GM03348 (cell line): ENCODE measurements around the gene PPIP5K1.
A peak's percentile ranks its signal among the peaks of the same experiment; 100 is the strongest.
"Not testable (repeated sequence)": the region's sequence is repeated elsewhere in the genome, so short reads cannot be mapped to it uniquely, and the experiment has no call there.

ENCODE experiments used
- DNase-seq: peaks from one replicate; pipeline ENCODE4 v3.0.0; 2012; ENCODE audit warnings: low spot score

Gene PPIP5K1

DNA sequence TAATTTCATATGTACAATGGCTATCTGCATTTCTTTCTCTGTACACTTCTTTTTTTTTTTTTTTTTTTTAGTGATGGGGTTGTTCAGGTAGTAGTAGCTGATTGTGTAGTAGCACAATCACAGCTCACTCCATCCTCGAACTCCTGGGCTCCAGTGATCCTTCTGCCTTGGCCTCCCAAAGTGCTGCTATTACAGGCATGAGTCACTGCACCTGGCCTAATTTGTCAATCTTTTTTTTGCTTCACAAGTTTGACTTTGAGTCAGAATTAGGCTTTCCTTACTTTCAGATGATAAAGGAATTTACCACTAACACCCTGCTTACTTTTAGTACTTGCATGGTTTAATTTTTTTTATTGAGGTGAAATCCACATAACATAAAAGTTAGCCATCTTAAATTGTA lies 44.6 kb downstream of the PPIP5K1 start:
- DNase-seq: no peak

DNA sequence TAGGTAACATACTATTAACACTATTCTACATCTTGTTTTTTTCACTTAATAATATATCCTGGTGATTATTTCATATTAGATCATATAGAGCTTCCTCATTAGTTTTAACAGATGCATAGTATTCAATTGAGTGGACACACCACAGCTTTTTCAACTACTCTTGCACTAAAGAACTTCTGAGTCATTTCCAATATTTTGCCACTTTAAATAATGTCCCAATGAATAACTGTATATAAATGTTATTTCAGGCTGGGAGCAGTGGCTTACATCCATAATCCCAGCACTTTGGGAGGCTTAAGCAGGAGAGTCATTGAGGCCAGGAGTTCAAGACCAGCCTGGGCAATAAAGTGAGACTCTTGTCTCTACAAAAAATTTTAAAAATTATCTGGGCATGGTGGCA lies 45.7 kb downstream of the PPIP5K1 start:
- no peak for DNase-seq

DNA sequence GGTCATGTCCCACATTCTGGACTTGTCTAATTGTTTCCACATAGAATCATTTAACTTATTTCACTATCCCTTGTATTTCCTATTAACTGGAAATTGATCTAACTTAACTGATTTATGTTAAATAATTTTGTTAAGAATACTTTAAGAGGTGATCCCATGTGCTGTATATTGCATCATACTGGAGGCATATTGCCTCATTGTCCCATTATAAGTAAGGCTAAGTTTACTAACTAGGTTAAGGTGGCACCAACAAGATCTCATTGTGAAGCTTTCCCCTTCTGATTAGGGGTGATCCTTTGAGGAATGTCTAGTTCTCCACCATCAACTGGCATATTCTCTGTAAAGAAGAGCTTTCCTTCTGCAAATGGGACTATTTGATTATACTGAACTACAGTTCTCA lies 48.2 kb downstream of the PPIP5K1 start:
- no peak for DNase-seq

DNA sequence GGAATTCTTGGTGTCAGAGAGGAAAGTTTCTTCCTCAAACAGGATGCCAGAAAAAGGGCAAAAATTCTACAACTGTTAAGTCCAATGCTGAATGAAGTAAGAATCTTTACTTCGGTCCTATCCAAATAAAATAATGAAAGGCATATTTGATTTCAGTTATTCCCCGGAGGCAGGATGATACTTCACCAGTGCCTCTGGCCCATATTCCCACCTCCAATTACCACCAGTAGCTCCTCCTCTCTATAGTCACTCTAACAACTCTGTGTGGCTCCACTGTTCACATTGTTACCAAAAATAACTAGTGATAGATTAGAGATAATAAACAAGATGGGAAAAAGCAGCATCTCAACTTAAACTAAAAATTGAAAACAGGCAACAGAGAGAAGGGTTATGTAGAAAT lies 51.9 kb downstream of the PPIP5K1 start:
- no peak for DNase-seq

DNA sequence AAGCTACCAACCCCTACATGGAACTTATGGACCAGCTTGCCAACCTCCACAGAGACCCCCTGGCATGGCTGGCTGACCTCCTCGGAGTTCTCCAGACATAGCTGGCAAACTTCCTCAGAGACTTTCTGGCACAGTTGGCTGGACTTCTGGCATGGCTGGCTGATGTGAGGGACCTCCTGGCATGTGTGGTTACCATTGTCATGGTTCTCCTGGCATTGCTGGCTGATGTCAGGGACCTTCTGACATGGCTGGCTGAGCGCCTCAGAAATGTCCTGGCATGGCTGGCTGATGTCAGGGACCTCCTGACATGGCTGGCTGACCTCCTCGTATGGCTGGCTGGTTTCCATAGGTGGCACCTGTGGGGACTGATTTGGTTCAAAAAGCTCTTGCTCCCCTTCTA lies 55.1 kb downstream of the PPIP5K1 start:
- no peak for DNase-seq

DNA sequence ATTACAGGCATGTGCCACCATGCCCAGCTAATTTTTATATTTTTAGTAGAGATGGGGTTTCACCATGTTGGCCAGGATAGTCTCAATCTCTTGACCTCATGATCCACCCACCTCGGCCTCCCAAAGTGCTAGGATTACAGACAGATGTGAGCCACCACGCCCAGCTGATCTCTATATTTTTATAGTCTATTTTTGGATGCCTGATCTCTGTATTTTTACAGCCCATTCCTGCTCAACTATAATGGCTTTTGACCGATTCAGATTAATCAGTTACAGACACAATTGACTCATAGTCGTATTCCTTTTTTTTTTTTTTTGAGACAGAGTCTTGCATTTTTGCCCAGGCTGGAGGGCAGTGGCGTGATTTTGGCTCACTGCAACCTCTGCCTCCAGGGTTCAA lies 57.2 kb downstream of the PPIP5K1 start:
- not testable (repeated sequence) for DNase-seq

DNA sequence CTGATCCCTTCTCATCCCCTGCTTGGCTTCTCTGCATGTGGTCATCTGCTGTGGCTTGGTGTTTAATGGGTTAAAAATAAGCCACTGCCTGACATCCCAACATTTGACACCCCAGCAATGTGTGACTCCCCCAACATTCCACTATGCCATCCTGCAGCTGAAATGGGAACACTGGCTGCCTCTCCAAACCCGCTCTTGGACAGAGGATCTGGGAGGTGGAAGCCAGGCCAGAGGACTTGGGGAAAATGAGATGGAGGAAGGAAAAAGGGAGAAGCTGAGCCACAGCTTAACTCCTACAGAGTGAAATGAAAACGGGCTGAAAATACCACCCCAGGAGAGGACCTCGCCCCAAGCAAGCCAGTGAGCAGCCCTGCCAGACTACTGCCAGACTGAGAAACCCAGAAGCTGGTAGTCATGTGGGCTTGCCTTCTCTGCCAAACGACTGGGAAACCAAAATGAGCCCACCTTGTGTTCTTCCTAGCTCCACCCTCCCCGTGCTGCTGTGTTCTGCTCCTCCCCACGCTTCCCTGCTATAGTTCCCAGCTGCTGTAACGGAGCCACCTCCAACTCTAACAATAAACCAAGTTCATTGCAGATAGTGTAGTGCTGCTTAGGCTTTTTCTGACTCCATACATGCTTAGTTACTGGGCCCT lies 58.9 kb downstream of the PPIP5K1 start:
- DNase-seq: no peak

DNA sequence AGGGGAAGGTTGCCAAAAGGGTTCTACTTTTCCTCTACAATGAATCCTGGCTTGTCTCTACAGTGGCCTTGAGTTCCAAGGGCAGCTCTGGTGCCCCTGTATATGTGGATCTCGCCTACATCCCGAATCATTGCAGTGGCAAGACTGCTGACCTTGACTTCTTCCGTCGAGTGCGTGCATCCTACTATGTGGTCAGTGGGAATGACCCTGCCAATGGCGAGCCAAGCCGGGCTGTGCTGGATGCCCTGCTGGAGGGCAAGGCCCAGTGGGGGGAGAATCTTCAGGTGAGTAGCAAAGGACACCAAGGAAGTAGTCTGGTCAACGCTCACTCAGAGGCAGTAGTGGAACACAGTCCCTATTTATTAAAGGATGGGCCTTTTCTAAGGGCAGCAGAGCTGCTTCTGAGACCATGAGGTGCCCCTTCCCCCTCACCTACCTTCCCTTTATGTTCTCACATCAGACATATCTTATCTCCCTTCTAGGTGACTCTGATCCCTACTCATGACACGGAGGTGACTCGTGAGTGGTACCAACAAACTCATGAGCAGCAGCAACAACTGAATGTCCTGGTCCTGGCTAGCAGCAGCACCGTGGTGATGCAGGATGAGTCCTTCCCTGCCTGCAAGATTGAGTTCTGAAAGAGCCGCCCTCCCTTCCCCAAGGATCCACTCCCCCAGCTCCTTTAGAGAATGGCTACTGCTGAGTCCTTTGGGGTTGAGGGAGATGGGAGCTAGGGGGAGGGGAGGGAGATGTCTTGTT lies 60.2 kb downstream of the PPIP5K1 start:
- DNase-seq: no peak

DNA sequence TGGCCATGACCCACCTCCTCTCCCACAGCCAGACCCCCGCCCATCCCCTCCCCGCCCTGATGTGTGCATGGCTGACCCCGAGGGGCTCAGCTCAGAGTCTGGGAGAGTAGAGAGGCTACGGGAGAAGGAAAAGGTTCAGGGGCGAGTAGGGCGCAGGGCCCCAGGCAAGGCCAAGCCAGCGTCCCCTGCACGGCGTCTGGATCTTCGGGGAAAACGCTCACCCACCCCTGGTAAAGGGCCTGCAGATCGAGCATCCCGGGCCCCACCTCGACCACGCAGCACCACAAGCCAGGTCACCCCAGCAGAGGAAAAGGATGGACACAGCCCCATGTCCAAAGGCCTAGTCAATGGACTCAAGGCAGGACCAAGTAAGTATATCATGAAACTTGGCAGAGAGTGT lies 60.9 kb downstream of the PPIP5K1 start:
- DNase-seq: no peak

DNA sequence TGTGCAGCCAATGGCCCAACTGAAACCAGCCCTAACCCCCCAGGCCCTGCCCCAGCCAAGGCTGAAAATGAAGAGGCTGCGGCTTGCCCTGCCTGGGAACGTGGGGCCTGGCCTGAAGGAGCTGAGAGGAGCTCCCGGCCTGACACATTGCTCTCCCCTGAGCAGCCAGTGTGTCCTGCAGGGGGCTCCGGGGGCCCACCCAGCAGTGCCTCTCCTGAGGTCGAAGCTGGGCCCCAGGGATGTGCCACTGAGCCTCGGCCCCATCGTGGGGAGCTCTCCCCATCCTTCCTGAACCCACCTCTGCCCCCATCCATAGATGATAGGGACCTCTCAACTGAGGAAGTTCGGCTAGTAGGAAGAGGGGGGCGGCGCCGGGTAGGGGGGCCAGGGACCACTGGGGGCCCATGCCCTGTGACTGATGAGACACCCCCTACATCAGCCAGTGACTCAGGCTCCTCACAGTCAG lies 61.4 kb downstream of the PPIP5K1 start:
- no peak for DNase-seq

DNA sequence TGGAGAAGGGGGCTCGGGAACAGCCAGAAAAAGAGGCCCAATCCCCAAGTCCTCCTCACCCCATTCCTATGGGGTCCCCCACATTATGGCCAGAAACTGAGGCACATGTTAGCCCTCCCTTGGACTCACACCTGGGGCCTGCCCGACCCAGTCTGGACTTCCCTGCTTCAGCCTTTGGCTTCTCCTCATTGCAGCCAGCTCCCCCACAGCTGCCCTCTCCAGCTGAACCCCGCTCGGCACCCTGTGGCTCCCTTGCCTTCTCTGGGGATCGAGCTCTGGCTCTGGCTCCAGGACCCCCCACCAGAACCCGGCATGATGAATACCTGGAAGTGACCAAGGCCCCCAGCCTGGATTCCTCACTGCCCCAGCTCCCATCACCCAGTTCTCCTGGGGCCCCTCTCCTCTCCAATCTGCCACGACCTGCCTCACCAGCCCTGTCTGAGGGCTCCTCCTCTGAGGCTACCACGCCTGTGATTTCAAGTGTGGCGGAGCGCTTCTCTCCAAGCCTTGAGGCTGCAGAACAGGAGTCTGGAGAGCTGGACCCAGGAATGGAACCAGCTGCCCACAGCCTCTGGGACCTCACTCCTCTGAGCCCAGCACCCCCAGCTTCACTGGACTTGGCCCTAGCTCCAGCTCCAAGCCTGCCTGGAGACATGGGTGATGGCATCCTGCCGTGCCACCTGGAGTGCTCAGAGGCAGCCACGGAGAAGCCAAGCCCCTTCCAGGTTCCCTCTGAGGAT lies 62.0 kb downstream of the PPIP5K1 start:
- no peak for DNase-seq

DNA sequence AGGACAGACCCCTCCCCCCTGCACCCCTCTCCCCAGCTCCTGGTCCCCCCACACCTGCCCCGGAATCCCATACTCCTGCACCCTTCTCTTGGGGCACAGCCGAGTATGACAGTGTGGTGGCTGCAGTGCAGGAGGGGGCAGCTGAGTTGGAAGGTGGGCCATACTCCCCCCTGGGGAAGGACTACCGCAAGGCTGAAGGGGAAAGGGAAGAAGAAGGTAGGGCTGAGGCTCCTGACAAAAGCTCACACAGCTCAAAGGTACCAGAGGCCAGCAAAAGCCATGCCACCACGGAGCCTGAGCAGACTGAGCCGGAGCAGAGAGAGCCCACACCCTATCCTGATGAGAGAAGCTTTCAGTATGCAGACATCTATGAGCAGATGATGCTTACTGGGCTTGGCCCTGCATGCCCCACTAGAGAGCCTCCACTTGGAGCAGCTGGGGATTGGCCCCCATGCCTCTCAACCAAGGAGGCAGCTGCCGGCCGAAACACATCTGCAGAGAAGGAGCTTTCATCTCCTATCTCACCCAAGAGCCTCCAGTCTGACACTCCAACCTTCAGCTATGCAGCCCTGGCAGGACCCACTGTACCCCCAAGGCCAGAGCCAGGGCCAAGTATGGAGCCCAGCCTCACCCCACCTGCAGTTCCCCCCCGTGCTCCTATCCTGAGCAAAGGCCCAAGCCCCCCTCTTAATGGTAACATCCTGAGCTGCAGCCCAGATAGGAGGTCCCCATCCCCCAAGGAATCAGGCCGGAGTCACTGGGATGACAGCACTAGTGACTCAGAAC lies 62.8 kb downstream of the PPIP5K1 start:
- DNase-seq: no peak

DNA sequence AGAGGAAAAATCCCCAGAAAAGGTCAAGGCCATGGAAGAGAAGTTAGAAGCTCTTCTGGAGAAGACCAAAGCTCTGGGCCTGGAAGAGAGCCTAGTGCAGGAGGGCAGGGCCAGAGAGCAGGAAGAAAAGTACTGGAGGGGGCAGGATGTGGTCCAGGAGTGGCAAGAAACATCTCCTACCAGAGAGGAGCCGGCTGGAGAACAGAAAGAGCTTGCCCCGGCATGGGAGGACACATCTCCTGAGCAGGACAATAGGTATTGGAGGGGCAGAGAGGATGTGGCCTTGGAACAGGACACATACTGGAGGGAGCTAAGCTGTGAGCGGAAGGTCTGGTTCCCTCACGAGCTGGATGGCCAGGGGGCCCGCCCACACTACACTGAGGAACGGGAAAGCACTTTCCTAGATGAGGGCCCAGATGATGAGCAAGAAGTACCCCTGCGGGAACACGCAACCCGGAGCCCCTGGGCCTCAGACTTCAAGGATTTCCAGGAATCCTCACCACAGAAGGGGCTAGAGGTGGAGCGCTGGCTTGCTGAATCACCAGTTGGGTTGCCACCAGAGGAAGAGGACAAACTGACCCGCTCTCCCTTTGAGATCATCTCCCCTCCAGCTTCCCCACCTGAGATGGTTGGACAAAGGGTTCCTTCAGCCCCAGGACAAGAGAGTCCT lies 63.6 kb downstream of the PPIP5K1 start:
- DNase-seq: no peak

DNA sequence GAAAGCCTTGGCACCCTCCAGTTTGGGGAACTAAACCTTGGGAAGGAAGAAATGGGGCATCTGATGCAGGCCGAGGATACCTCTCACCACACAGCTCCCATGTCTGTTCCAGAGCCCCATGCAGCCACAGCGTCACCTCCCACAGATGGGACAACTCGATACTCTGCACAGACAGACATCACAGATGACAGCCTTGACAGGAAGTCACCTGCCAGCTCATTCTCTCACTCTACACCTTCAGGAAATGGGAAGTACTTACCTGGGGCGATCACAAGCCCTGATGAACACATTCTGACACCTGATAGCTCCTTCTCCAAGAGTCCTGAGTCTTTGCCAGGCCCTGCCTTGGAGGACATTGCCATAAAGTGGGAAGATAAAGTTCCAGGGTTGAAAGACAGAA lies 64.9 kb downstream of the PPIP5K1 start:
- DNase-seq: no peak

DNA sequence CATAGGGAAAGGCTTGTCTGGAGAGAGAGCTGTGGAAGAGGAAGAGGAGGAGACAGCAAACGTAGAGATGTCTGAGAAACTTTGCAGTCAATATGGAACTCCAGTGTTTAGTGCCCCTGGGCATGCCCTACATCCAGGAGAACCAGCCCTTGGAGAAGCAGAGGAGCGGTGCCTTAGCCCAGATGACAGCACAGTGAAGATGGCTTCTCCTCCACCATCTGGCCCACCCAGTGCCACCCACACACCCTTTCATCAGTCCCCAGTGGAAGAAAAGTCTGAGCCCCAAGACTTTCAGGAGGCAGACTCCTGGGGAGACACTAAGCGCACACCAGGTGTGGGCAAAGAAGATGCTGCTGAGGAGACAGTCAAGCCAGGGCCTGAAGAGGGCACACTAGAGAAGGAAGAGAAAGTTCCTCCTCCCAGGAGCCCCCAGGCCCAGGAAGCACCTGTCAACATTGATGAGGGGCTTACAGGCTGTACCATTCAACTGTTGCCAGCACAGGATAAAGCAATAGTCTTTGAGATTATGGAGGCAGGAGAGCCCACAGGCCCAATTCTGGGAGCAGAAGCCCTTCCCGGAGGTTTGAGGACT lies 65.7 kb downstream of the PPIP5K1 start:
- no peak for DNase-seq

DNA sequence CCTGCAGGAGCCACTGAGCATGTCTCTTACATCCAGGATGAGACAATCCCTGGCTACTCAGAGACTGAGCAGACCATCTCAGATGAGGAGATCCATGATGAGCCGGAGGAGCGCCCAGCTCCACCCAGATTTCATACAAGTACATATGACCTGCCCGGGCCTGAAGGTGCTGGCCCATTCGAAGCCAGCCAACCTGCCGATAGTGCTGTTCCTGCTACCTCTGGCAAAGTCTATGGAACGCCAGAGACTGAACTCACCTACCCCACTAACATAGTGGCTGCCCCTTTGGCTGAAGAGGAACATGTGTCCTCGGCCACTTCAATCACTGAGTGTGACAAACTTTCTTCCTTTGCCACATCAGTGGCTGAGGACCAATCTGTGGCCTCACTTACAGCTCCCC lies 66.4 kb downstream of the PPIP5K1 start:
- no peak for DNase-seq

DNA sequence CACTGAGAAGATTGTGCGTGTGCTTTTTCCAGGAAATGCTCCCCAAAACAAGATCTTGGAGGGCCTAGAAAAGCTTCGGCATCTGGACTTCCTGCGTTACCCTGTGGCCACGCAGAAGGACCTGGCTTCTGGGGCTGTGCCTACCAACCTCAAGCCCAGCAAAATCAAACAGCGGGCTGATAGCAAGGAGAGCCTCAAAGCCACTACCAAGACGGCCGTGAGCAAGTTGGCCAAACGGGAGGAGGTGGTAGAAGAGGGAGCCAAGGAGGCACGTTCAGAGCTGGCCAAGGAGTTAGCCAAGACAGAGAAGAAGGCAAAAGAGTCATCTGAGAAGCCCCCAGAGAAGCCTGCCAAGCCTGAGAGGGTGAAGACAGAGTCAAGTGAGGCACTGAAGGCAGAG lies 67.8 kb downstream of the PPIP5K1 start:
- DNase-seq: no peak

DNA sequence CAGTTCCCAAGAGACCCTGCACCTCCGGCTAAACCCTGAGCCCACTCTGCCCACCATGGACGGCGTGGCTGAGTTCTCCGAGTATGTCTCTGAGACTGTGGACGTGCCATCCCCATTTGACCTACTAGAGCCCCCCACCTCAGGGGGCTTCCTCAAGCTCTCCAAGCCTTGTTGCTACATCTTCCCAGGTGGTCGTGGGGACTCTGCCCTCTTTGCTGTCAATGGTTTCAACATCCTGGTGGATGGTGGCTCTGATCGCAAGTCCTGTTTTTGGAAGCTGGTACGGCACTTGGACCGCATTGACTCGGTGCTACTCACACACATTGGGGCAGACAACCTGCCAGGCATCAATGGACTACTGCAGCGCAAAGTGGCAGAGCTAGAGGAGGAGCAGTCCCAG lies 68.6 kb downstream of the PPIP5K1 start:
- DNase-seq: no peak

DNA sequence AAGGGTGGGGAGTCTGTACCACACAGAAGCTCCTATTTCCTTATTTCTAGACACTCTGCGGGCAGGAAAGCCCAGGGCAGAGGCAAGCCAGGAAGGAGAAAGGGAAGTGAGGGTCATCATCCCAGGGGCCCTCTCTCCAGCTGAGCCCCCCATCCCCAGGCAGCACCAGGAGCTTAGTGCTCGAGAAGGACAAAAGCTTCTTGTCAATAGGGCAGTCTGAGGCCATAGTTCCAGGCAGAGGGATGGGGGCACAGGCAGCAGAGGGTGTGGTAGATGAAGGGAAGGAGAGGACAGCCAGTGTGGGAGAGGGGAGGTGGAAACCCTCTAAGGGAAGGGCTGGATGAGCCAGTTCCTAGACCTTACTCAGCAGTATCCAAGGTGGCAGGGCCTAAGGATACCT lies 69.9 kb downstream of the PPIP5K1 start:
- no peak for DNase-seq

DNA sequence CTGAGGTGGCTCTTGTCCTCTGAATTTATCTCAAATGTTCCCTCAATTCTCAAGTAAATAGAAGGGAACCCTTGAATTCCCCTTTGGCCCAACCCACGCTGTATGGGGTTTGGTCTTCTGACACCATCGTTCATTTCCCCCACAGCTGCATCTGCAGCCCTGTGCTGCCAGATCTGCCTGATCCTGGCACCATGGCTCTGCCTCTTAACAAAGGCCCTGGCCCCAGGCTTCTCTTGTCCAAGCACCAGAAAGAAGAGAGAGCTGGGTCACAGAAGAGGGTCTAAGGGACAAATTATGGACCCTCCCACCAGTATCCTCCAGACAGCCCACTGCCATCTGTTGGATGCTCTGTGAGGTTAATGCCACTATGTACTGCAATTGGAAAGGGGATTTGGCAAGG lies 70.8 kb downstream of the PPIP5K1 start:
- no peak for DNase-seq

DNA sequence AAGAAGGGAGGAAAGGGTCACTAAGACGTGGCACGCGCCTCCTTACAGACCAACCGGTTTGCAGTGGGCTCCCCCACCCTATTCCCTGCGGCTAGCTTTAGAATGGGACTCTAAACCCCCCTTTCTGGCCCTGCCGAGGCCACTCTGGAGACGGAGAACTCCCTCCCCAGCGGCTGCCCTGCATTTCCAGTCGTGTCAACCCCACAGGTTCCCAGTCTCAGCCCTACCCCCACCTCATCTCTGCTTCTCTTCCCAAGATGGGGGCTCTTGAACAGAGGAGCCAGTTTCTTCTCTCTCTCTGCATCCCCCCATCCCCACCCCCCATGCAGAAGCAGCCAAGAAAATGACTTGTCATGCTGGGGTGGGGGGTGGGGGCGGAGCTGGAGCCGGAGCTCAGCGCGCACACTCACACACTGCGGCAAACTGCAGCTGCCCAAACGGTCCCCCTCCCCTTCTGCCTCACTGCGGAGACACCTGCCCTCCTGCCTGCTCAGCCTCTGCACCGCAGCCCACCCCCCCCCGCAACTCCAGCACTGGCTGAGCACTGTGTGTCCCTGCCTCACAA lies 71.7 kb downstream of the PPIP5K1 start:
- peak; percentile 69 for DNase-seq
